Eye (tissue), 1 donor: ENCODE measurements around the gene BRD7.

Experiments used
- DNase-seq: peaks from one replicate; pipeline ENCODE4 v3.0.0-alpha.2; 2015

BRD7 gene

GRCh38 chr16:50271148-50272041, 97.4 kb downstream of the BRD7 start:
- no peak for DNase-seq

DNA sequence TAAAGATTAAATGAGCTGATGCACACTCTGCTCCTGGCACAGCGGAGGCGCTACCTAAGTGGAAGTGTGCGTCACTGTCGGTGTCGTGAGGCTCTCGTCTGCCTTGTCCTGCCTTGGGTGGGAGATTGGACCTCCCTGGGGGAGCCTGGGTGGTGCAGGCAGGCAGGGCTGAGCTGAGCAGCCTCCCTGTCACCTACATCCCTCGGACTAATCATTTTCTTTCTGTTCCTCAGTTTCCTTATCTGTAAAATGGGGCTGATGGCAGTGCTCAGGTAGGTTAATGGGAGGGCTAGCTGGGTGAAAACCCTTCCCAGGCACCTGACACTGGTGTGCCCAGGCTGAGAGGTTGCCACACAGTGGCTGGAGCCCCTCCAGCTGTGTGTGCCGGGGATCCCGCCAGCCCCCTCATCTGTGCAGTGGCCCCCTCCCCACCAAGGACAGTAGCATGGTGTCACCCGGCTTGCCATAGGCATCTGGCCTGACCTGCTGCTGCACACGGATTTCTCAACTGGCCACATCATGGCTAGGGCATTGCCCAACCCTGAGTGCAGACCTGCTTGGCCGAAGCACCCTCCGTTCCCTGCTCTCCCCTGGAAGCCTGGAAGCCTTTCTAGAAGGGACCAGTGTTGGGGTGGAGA, 98.2 kb downstream of the BRD7 start:
- DNase-seq: no peak

DNA sequence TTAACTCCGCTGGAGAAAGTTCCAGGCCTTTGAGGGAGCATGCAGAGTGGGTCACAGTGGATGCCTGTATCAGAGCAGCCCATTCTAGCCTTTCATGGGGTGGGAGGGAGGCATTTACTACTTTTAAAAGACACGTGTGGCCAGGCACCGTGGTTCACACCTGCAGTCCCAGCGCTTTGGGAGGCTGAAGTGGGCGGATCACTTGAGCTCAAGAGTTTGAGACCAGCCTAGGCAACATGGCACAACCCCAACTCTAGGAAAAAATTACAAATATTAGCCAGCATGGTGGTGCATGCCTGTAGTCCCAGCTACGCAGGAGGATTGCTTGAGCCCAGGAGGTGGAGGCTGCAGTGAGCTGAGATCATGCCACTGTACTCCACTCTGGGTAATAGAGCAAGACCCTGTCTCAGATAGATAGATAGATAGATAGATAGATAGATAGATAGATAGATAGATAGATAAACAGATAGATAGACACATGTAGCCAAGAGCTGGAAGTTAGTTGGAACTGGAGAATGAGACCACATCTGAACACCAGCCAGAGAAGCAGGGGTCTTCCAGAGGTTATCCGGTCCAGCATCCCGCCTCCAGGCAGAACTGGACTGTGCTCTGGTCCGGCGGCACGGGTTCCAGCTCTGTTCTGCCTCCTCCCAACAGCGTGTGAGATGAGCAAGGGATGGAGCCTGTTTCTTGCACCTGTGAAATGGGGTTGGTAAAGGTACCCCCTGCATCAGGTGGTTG, 98.8 kb downstream of the BRD7 start:
- DNase-seq: no peak

DNA sequence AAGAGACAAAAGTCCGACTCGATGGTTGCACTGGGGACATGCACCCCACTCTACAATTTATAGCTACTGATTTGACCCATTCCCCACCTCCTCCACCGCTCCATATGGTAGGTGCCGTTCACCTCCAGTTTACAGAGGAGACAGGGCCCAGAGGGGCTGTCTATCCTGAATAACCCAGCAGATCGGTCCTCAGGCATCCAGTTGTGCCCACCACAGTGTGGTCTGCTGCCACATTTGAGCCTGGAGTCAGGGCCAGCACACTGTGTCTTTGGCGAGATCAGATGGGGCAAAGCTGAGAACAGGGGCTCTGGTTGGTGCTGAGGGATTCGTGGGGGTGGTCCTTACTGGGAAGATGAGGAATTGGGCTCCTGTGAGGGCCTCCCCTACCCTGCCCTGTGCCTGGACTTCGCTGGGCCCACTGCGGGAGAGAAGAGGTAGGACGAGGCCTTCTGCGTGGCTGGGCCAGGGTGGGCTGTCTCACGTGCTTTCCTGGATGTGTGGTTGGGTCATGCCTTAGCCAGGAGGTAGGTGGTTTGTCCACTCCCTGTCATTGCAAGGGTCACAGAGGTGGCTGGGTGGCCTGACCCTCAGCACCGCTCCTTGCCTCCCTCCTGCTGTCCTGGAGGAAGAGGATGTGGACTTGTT, 99.6 kb downstream of the BRD7 start:
- no peak for DNase-seq

DNA sequence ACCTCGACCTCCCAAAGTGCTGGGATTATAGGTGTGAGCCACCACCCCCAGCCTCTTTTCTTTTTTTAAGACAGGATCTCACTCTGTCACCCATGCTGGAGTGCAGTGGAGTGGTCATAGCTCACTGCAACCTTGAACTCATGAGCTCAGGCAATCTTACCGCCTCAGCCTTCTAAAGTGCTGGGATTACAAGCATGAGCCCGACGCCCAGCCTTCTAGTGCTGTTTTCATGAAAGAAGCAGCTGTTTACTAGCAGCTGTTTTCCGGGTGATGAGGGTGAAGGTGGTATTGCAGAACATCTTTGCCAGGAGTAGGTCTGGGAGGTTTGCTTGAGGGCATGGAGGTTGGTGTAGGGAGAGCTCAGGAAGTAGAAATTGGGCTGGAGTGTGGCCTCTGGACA, 100.4 kb downstream of the BRD7 start:
- DNase-seq: no peak

DNA sequence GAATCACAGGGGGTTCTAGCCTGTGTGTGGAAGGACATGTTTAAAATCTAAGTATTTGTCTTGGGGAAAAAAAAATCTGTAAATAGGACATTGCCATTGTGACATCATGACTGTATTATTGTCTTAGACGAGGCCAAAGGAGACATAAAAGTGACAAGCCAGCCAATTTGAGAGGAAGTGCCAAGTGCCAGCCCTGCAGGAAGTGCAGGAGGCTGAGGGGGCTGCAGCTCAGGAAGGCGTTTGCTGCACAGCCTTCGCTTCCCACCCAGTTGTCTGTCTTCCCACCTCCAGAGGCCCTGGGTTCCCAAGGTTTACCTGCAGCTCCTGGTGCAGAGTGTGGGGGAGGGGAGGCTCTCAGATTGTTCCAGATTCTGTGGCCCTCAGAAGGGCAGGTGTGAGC, 101.1 kb downstream of the BRD7 start:
- no peak for DNase-seq

- DNase-seq: no peak
Measured at GRCh38 chr16:50267151-50267631, 101.6 kb downstream of the BRD7 start.

GRCh38 chr16:50266337-50267091, 102.3 kb downstream of the BRD7 start, which contains the start of gene ADCY7:
TSS of gene ADCY7 (plus strand) at chr16:50266551. CDS start at chr16:50288180, 21,629 bp downstream.
- peak; percentile 78 for DNase-seq
